Thoracic aorta endothelial cell (primary cell): Measurements from ENCODE around the gene RAB26. TPM values are rescaled to one million over a fixed set of nuclear protein-coding genes. Genes with fewer than 3 reads are reported as not detected.

Experiments
- small RNA-seq: library from RNA; depleted of rRNA; stranded (forward); fragments of <200 nt; gene quantifications from one replicate; pipeline ENCODE3, GENCODE V24; 2012
- total RNA-seq: library from RNA; depleted of rRNA; stranded (reverse); fragments of >200 nt; gene quantifications from 2 replicates; pipeline ENCODE4 v1.2.3, GENCODE V29; 2012

RAB26 gene, protein sequence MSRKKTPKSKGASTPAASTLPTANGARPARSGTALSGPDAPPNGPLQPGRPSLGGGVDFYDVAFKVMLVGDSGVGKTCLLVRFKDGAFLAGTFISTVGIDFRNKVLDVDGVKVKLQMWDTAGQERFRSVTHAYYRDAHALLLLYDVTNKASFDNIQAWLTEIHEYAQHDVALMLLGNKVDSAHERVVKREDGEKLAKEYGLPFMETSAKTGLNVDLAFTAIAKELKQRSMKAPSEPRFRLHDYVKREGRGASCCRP
- total RNA-seq = 0.36 and 0.66 TPM in 2 replicates

DNA sequence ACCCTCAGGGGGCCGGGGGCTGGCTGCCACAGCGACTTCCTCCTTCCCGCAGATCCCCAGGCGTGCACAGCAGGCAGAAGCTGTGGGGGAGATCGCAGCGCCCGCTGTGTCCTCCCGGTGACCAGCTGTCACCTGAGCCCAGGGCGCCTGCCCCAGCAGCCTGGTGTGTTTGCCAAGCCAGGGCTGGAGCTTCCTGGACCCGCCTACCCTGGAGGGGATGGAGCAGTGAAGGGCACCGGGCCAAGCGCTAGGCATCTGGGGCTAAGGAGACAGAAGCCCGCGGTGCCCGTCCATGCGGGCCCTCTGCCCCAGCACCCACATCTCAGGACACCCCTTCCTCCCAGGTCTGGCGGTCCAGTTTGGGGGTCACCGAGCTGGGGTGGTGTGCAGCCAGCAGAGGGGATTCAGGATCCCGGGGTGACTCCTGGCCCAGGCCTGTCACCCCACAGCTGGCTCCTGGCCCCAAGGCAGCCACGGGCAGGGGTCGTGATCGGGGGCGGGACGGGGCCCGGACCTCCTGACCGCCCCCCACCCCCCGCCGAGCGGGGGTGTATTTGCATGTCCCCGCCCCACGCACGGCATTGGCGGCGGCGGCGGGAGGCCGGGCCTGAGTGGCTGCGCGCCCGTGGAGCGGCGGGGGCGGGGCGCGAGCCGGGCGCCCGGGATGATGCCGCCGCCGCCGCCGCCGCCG, at the start of gene RAB26:
TSS of gene RAB26 (plus strand) at position 645 of the 691 bp plus-strand sequence. CDS start 159 bp downstream, outside the sequence.

DNA sequence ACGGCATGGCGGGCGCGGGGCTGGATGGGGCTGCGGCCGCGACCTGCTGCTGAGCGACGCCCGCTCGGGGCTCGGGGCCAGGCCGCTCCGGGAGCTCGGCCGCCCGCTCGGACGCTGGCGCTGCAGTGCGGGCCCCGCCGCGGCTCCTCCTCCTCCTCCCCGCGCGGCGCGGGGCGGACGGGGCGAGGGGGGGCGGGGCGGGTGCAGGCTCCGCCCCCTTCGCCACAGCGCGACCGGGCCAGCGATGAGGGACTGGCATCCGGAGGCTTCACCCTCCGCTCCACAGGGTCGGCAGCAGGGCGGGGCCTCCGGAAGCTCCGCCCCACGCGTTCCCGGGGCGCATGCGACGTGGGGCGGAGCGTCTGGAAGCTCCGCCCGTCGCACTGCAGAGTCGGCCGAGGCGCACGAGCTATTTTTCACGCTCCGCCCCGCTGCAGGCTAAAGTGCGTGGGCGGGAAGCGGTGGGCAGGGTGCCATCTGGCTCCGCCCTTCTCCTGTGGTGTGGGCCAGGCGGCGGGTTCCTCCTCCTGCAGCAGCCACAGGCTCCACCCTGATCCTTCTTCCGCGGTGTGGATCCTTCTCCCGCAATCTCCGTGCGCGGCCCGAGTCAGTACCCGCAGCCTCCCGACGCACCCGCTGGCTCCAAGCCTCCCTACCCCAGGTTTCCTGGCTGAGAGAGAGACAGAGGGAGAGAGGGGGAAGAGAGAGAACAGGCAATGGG, 12.5 kb upstream of the RAB26 start, which contains the start of gene PKD1:
TSS of gene PKD1 (minus strand) at position 129 of the 721 bp plus-strand sequence. CDS start 209 bp downstream, outside the sequence.

DNA sequence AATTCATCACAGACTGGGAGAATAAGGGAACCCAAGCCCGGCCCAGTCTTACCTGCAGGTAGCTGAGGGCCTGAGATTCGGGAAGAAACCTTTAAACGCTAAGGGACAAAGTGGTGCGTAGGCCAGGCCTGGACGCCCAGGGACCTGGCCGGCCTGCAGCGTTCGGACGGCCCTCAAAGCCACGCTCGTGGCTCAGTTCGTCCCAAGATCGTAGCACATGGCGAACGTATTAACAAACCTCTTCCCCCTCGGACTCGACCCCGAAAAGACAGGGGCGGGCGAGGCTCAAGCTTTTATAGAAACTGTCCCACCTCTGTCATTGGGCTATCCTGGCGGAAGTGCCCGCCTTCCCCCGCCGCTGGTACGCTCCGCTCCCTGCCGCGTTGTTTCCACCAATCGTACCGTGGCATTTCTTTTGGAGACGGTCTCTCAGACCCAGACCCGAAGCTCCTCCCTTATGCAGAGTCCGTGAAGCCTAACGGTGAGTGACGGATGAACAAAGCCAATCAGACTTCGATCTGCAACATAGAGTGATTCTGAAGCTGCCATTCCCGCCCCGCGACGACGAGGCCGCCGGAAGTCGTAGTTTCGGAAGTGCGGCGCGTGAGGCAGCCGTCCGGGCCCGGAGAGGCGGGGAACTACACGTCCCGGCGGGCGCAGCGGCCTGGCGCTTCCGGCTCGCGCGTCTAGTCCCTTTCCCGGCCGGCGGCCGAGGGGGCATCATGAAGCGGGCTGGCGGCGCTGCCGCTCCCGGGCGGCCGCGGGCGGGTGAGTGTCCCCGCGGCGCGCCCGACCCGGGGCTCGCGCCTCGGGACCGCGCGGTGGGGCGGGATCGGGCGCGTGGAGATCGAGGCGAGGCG, 6.9 kb downstream of the RAB26 start, which contains the start of gene TRAF7:
TSS of gene TRAF7 (plus strand) at position 692 of the 860 bp plus-strand sequence. CDS start 8,139 bp downstream, outside the sequence.

DNA sequence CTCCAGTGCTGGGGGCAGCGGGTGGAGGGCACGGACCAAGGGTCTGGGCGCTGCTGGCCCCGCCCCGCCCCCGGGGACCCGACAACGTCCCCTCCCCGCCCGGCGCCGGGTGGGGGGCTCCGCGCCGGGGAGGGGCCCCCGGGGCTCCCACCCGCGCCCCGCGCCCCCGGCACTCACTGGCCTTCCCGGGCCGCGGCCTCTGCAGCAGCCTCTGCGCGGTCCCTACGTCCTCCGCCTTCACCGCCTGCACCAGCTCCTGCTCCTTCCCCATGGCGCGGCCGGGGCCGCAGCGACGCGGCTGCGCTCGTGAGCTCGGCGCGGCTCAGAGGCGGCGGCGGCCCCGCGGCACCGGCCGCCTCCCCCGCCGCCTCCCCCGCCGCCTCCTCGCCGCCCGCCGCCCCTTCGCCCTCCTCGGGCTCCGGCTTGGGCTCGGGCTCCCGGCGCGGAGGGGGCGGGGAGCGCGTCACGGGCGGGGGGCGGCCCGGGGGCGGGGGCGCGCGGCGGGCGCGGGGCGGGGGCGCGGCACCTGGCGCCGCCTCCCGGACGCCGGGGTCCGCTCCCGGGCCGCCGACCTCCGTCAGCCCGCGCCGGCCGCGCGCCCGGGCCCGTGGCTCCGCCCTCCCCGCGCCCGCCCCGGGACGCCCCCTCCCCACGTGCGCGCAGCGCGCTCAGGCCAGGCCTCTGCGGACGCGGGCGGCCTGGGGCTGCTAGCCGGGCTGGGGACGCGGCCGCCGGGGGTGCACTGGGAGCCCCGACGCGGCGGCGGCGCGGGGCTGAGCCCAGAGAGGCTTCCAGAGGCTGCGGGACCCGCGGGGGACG, 47.9 kb downstream of the RAB26 start, which contains the start of gene CASKIN1:
TSS of gene CASKIN1 (minus strand) at position 444 of the 819 bp plus-strand sequence. CDS start at position 271, 173 bp downstream.

Small RNA genes lying within 50 kb of the gene (small RNA-seq; reads per million reads assigned to genes)
- gene MIR3180-5 (not detected), gene MIR4516 (not detected), gene RF00019 (not detected), gene SNORD60 (not detected)

Other genes starting within 250 kb of the RAB26 start
- not detected in 2 replicates for gene HS3ST6, start 230.2 kb upstream of the RAB26 start, total RNA-seq
- 14.6 and 16.4 TPM in 2 replicates for gene MSRB1, start 205.4 kb upstream of the RAB26 start, total RNA-seq
- gene RPL3L, start 193.9 kb upstream of the RAB26 start, total RNA-seq = not detected in 2 replicates
- 97.1 and 113 TPM in 2 replicates for gene NDUFB10, start 189.1 kb upstream of the RAB26 start, total RNA-seq
- 2,240 and 2,662 TPM in 2 replicates for gene RPS2, start 183.8 kb upstream of the RAB26 start, total RNA-seq
- gene RNF151, start 181.8 kb upstream of the RAB26 start, total RNA-seq = not detected in 2 replicates
- 48.4 and 49.1 TPM in 2 replicates for gene TBL3, start 176.6 kb upstream of the RAB26 start, total RNA-seq
- 0.40 TPM in 1 of 2 replicates, not detected in the other for gene NOXO1, start 167.2 kb upstream of the RAB26 start, total RNA-seq
- gene GFER, start 164.4 kb upstream of the RAB26 start, total RNA-seq = 8.6 and 13.6 TPM in 2 replicates
- 1.3 and 1.6 TPM in 2 replicates for gene SYNGR3, start 158.7 kb upstream of the RAB26 start, total RNA-seq
- 26.7 and 36.5 TPM in 2 replicates for gene ZNF598, start 138.8 kb upstream of the RAB26 start, total RNA-seq
- 0.13 and 0.72 TPM in 2 replicates for gene NPW, start 128.8 kb upstream of the RAB26 start, total RNA-seq
- gene NHERF2, start 121.7 kb upstream of the RAB26 start, total RNA-seq = 52.7 and 94.3 TPM in 2 replicates
- 18.6 and 27.1 TPM in 2 replicates for gene NTHL1, start 100.8 kb upstream of the RAB26 start, total RNA-seq
- gene TSC2, start 100.6 kb upstream of the RAB26 start, total RNA-seq = 56.4 and 61.7 TPM in 2 replicates
- gene PKD1, start 12.7 kb upstream of the RAB26 start, total RNA-seq = 56.4 and 62.8 TPM in 2 replicates
- gene TRAF7, start 7.2 kb downstream of the RAB26 start, total RNA-seq = 94.2 and 94.6 TPM in 2 replicates
- gene CASKIN1, start 48.0 kb downstream of the RAB26 start, total RNA-seq = under 0.01 and 0.13 TPM in 2 replicates
- gene MLST8, start 56.8 kb downstream of the RAB26 start, total RNA-seq = 37.1 and 44.0 TPM in 2 replicates
- 1.3 and 1.8 TPM in 2 replicates for gene BRICD5, start 62.2 kb downstream of the RAB26 start, total RNA-seq
- gene PGP, start 66.2 kb downstream of the RAB26 start, total RNA-seq = 16.7 and 26.2 TPM in 2 replicates
- gene E4F1, start 75.0 kb downstream of the RAB26 start, total RNA-seq = 21.0 and 26.1 TPM in 2 replicates
- 0.36 and 0.80 TPM in 2 replicates for gene DNASE1L2, start 87.8 kb downstream of the RAB26 start, total RNA-seq
- 23.5 and 24.5 TPM in 2 replicates for gene ECI1, start 103.0 kb downstream of the RAB26 start, total RNA-seq
- gene RNPS1, start 119.5 kb downstream of the RAB26 start, total RNA-seq = 138 and 175 TPM in 2 replicates
- gene ABCA3, start 192.1 kb downstream of the RAB26 start, total RNA-seq = 24.3 and 31.2 TPM in 2 replicates